Right lobe of liver (tissue), 4 donors: ENCODE data around the gene SPTBN5.

ENCODE experiments used
- POLR2A ChIP-seq: fragments of 450-650 bp; IDR thresholded peaks from one replicate; pipeline ENCODE4 v1.6.1; 2017; ENCODE audit warnings: antibody characterized with exemption, mild to moderate bottlenecking
- TF ChIP-seq, protein P1 (sequence below), 4 donors: fragments of 200-600 bp in 3 of 4; fragments of 450-650 bp in 1 of 4; IDR thresholded peaks; one replicate each; pipeline versions ENCODE4 v1.5.1 to v1.8.0; 2016 to 2022; ENCODE audit warnings: antibody characterized with exemption in 4 of 4, mild to moderate bottlenecking in 2 of 4
- donor health status: DM: no; HTN: no; CAD: no.
- donor health status: DM: no; HTN: no; CAD: no.
- donor health status: DM: no; HTN: yes; CAD: no.

DNA sequence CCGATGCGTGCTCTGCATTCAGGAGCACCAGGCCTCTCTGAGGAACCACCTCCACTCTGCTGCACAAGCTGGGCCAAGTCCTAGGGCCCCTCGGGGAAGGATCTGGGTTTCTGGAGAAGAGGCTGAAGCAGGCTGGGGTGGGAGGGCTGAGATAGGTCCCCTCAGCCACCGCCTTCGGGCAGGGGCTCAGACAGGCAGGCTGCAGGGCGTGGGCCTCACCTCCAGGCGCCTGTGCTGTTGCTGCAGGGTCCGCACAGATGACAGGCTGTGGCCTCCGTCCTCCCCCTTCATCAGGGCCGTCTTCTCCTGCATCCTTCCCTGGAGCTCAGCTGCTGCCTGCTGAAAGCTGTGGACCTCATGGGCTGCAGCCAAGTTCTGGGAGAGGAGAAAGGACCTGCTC lies 40.0 kb downstream of the SPTBN5 start:
- TF ChIP-seq, protein P1, sequence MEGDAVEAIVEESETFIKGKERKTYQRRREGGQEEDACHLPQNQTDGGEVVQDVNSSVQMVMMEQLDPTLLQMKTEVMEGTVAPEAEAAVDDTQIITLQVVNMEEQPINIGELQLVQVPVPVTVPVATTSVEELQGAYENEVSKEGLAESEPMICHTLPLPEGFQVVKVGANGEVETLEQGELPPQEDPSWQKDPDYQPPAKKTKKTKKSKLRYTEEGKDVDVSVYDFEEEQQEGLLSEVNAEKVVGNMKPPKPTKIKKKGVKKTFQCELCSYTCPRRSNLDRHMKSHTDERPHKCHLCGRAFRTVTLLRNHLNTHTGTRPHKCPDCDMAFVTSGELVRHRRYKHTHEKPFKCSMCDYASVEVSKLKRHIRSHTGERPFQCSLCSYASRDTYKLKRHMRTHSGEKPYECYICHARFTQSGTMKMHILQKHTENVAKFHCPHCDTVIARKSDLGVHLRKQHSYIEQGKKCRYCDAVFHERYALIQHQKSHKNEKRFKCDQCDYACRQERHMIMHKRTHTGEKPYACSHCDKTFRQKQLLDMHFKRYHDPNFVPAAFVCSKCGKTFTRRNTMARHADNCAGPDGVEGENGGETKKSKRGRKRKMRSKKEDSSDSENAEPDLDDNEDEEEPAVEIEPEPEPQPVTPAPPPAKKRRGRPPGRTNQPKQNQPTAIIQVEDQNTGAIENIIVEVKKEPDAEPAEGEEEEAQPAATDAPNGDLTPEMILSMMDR (IDR thresholded peaks at IDR 0.05): no peak
- TF ChIP-seq POLR2A: no peak
